H1 (cell line): Measurements from ENCODE around the gene RRAS2. TPM values are rescaled to one million over a fixed set of nuclear protein-coding genes. Genes with fewer than 3 reads are reported as not detected.

Source experiments
- CTCF ChIA-PET: fragments of 300-600 bp; sonication (Branson Sonifier 250); formaldehyde crosslinking; loops from one replicate; lab custom pipeline; 2021; ENCODE audit not compliant: partially characterized antibody; lab: Charles Lee
- POLR2A ChIA-PET: fragments of 300-600 bp; sonication (Branson Sonifier 250); formaldehyde crosslinking; loops from one replicate; lab custom pipeline; 2021; ENCODE audit warnings: inconsistent platforms; ENCODE audit not compliant: partially characterized antibody; lab: Charles Lee
- DNase-seq, 2 experiments: peaks; one replicate each; pipeline versions ENCODE4 v3.0.0 to v3.0.0-alpha.2; 2010 to 2022; ENCODE audit warnings: low spot score in 2 of 2, low read depth in 1 of 2, mixed read lengths in 1 of 2
- FAIRE-seq: peaks from 2 replicates; lab custom pipeline; 2011; peaks lifted over from hg19 to GRCh38; lab: Jason Lieb, UNC
- H2AFZ ChIP-seq: 2 replicates; pipeline ENCODE4 v1.8.1; 2012; ENCODE audit warnings: low read length, inconsistent platforms
- H2AK5ac ChIP-seq: 2 replicates; pipeline ENCODE4 v1.6.1; 2013; ENCODE audit warnings: low read depth, low read length
- H2BK120ac ChIP-seq: replicated peaks from 2 replicates; pipeline ENCODE3; 2013; ENCODE audit warnings: low read depth, low read length, inconsistent platforms
- H2BK12ac ChIP-seq: 2 replicates; pipeline ENCODE4 v1.6.1; 2013; ENCODE audit warnings: low read depth, low read length
- H2BK15ac ChIP-seq: 2 replicates; pipeline ENCODE4 v1.6.1; 2013; ENCODE audit warnings: low read length
- H2BK20ac ChIP-seq: 2 replicates; pipeline ENCODE4 v1.6.1; 2013; ENCODE audit warnings: low read length
- H2BK5ac ChIP-seq: 2 replicates; pipeline ENCODE4 v1.6.1; 2013; ENCODE audit warnings: low read depth, low read length
- H3K14ac ChIP-seq: 2 replicates; pipeline ENCODE4 v1.6.1; 2013; ENCODE audit warnings: inconsistent platforms; ENCODE audit not compliant: insufficient read length
- H3K18ac ChIP-seq: 2 replicates; pipeline ENCODE4 v1.6.1; 2013; ENCODE audit warnings: low read length; ENCODE audit errors: extremely low read depth
- H3K23ac ChIP-seq: 2 replicates; pipeline ENCODE4 v1.6.1; 2013; ENCODE audit warnings: inconsistent platforms; ENCODE audit not compliant: insufficient read length
- H3K23me2 ChIP-seq: 2 replicates; pipeline ENCODE4 v1.6.1; 2013; ENCODE audit warnings: low read depth, low read length
- H3K27ac ChIP-seq: 2 replicates; pipeline ENCODE4 v1.6.1; 2011; ENCODE audit warnings: low read depth, low read length, inconsistent platforms
- H3K27me3 ChIP-seq, 4 experiments: replicated peaks in 1 of 4; 1 replicate in 1 of 4; 2 replicates in 3 of 4; pipeline versions ENCODE4 v1.6.1 to v1.8.1; 2011 to 2013; ENCODE audit warnings: low read length in 3 of 4, mild to moderate bottlenecking in 3 of 4, inconsistent platforms in 2 of 4, mixed read lengths in 2 of 4, moderate library complexity in 1 of 4; ENCODE audit not compliant: control insufficient read depth in 3 of 4, insufficient read depth in 3 of 4; ENCODE audit errors: extremely low read depth in 1 of 4
- H3K36me3 ChIP-seq, 4 experiments: 2 replicates each; pipeline versions ENCODE4 v1.6.1 to v1.8.1; 2011 to 2013; ENCODE audit warnings: mild to moderate bottlenecking in 4 of 4, low read length in 3 of 4, moderate library complexity in 2 of 4, control low read depth in 1 of 4, inconsistent platforms in 1 of 4; ENCODE audit not compliant: insufficient read depth in 4 of 4, control insufficient read depth in 2 of 4
- H3K4ac ChIP-seq: replicated peaks from 2 replicates; pipeline ENCODE3; 2013; ENCODE audit warnings: low read length, low read depth, mixed read lengths, inconsistent platforms; ENCODE audit not compliant: insufficient read length
- H3K4me1 ChIP-seq, 4 experiments: replicated peaks in 1 of 4; 1 replicate in 1 of 4; 2 replicates in 3 of 4; pipeline versions ENCODE4 v1.6.1 to v1.8.1; 2011 to 2013; ENCODE audit warnings: low read length in 3 of 4, inconsistent platforms in 2 of 4, mixed read lengths in 1 of 4; ENCODE audit not compliant: insufficient read depth in 4 of 4, control insufficient read depth in 3 of 4
- H3K4me2 ChIP-seq, 2 experiments: 2 replicates each; pipeline versions ENCODE4 v1.6.1 to v1.8.1; 2011 to 2013; ENCODE audit warnings: low read depth in 2 of 2, low read length in 2 of 2, control low read depth in 1 of 2, inconsistent platforms in 1 of 2, mild to moderate bottlenecking in 1 of 2; ENCODE audit not compliant: insufficient read depth in 1 of 2
- H3K4me3 ChIP-seq, 4 experiments: fragments of 200-600, 300-600 bp in 1 of 4; sonication (generic), shearing (Covaris generic), sonication (Bioruptor Twin) in 1 of 4; 2 replicates each; pipeline versions ENCODE4 v1.5.1 to v1.8.1; 2011 to 2016; ENCODE audit warnings: low read length in 4 of 4, low read depth in 3 of 4, control low read depth in 2 of 4, inconsistent platforms in 2 of 4, mild to moderate bottlenecking in 2 of 4, mixed read lengths in 1 of 4, moderate library complexity in 1 of 4; ENCODE audit not compliant: insufficient read depth in 2 of 4; ENCODE audit errors: extremely low read depth in 1 of 4
- H3K56ac ChIP-seq: replicated peaks from 2 replicates; pipeline ENCODE3; 2013; ENCODE audit warnings: low read depth, mild to moderate bottlenecking, mixed read lengths, low read length, inconsistent platforms; ENCODE audit not compliant: insufficient read length
- H3K79me1 ChIP-seq: 2 replicates; pipeline ENCODE4 v1.6.1; 2013; ENCODE audit warnings: low read depth, low read length, control low read depth
- H3K79me2 ChIP-seq, 2 experiments: 2 replicates each; pipeline versions ENCODE4 v1.6.1 to v1.8.1; 2012 to 2013; ENCODE audit warnings: low read length in 2 of 2, mild to moderate bottlenecking in 2 of 2, inconsistent platforms in 1 of 2; ENCODE audit not compliant: insufficient read depth in 2 of 2, control insufficient read depth in 1 of 2
- H3K9ac ChIP-seq, 4 experiments: replicated peaks in 1 of 4; 1 replicate in 1 of 4; 2 replicates in 3 of 4; pipeline versions ENCODE4 v1.6.1 to v1.8.1; 2011 to 2013; ENCODE audit warnings: low read depth in 3 of 4, low read length in 3 of 4, control low read depth in 2 of 4, mild to moderate bottlenecking in 2 of 4, moderate library complexity in 2 of 4, inconsistent platforms in 1 of 4; ENCODE audit errors: extremely low read depth in 1 of 4
- H3K9me3 ChIP-seq, 2 experiments: 2 replicates each; pipeline versions ENCODE4 v1.6.1 to v1.8.1; 2012 to 2013; ENCODE audit warnings: mild to moderate bottlenecking in 2 of 2, moderate library complexity in 2 of 2, control low read depth in 1 of 2, inconsistent platforms in 1 of 2, low read depth in 1 of 2, low read length in 1 of 2, mixed read lengths in 1 of 2; ENCODE audit not compliant: insufficient read depth in 2 of 2
- H4K20me1 ChIP-seq, 2 experiments: replicated peaks in 1 of 2; 2 replicates each; pipeline versions ENCODE3 to v1.8.1; 2011 to 2013; ENCODE audit warnings: inconsistent platforms in 2 of 2, low read length in 2 of 2, mild to moderate bottlenecking in 1 of 2; ENCODE audit not compliant: insufficient read depth in 2 of 2, control insufficient read depth in 1 of 2
- H4K5ac ChIP-seq: 2 replicates; pipeline ENCODE4 v1.6.1; 2013; ENCODE audit warnings: low read length, low read depth, mixed read lengths, inconsistent platforms; ENCODE audit not compliant: insufficient read length
- H4K8ac ChIP-seq: 2 replicates; pipeline ENCODE4 v1.8.0; 2013; ENCODE audit warnings: mild to moderate bottlenecking, moderate library complexity, low read length, inconsistent platforms; ENCODE audit not compliant: insufficient read depth; ENCODE audit errors: extremely low read depth
- H4K91ac ChIP-seq: replicated peaks from 2 replicates; pipeline ENCODE3; 2013; ENCODE audit warnings: low read length, mixed read lengths, inconsistent platforms; ENCODE audit not compliant: insufficient read length
- E2F6 ChIP-seq: IDR thresholded peaks from 2 replicates; pipeline ENCODE4 v1.6.1; 2012; ENCODE audit warnings: inconsistent platforms
- EGR1 ChIP-seq: IDR thresholded peaks from 2 replicates; pipeline ENCODE4 v1.6.1; 2011; ENCODE audit warnings: low read depth, low read length, borderline replicate concordance
- MAX ChIP-seq: IDR thresholded peaks from 2 replicates; pipeline ENCODE4 v1.6.1; 2012; ENCODE audit warnings: inconsistent platforms
- RBBP5 ChIP-seq: IDR thresholded peaks from 2 replicates; pipeline ENCODE4 v1.7.1; 2012; ENCODE audit warnings: low read depth, mild to moderate bottlenecking, inconsistent platforms, low read length, moderate library complexity, borderline replicate concordance
- SP4 ChIP-seq: IDR thresholded peaks from 2 replicates; pipeline ENCODE4 v1.6.1; 2012; ENCODE audit warnings: low read length, inconsistent platforms
- WGBS, 2 experiments: shearing (Covaris generic) in 1 of 2; methylation state at CpG; one replicate each; pipeline versions ENCODE4 v1.1.6 to v1.1.7; 2013 to 2015; ENCODE audit warnings: low lambda C conversion rate in 2 of 2, mixed read lengths in 2 of 2, inconsistent platforms in 1 of 2, low coverage in 1 of 2, missing lambda C conversion rate in 1 of 2; ENCODE audit not compliant: insufficient replicate concordance in 2 of 2, insufficient coverage in 1 of 2, insufficient read length in 1 of 2; ENCODE audit errors: extremely low coverage in 1 of 2, missing lambda C conversion rate in 1 of 2; 5-methylcytosine and 5-hydroxymethylcytosine counted together
- polyA plus RNA-seq, 7 experiments: library from polyadenylated mRNA; depleted of rRNA in 3 of 7; stranded (reverse) in 5 of 7; unstranded in 2 of 7; fragments of >200 nt in 5 of 7; fragments of 200-250 nt in 2 of 7; gene quantifications; 1 replicate in 5 of 7; 2 replicates in 1 of 7; 4 replicates in 1 of 7; pipeline versions ENCODE4 v1.2.1 to v1.2.3, GENCODE V29; 2011 to 2013; ENCODE audit warnings: missing spikeins in 2 of 7, mixed read lengths in 2 of 7
- total RNA-seq: library from RNA; stranded (reverse); fragmentation: NEBNext Ultra II Directional; extraction: Animal tissue kit (Norgen Biotek cat#: 25700); gene quantifications from 2 replicates; pipeline ENCODE4 v1.2.1, GENCODE V29; 2021

The RRAS2 gene
- total and polyA plus RNA-seq, 2 of the 8 experiments (the other 6 are each of a cell fraction or from before 2014, with no cell fraction given): 72.3 to 234 TPM

GRCh38 chr11:14314127-14314526, 44.9 kb downstream of the RRAS2 start:
- CTCF ChIA-PET: interaction anchor here (0.9 to 2.2 kb wide), 6 partner anchors 10 to 138 kb away, joined by 3 to 11 read pairs (median 4); no protein-coding TSS in a partner anchor
- Histone ChIP-seq H3K36me3 (no peaks in the 10 kb centered on the region), H3K23ac (no peak overlapping the region), H4K8ac (no peak overlapping the region), H2AK5ac (no peak overlapping the region), H3K79me1 (peaks cover 5% of the 10 kb centered on the region; the same call in 1 of the 2 replicates), H4K20me1 (peaks cover 21 to 22% of the 10 kb centered on the region in 2 experiments), H2BK20ac (no peak overlapping the region), H3K4me2 (no peak overlapping the region), H3K4me3 (no peak overlapping the region), H2BK120ac (no peak overlapping the region), H2AFZ (no peak overlapping the region), H3K27ac (no peak overlapping the region), H3K9ac (no peak overlapping the region), H3K9me3 (no peaks in the 10 kb centered on the region), H3K14ac (no peak overlapping the region), H3K79me2 (peaks cover 25 to 98% of the 10 kb centered on the region in 2 experiments), H2BK15ac (no peak overlapping the region), H3K4me1 (peaks cover 4 to 24% (median 15%) of the 10 kb centered on the region in 4 experiments), H3K23me2 (no peaks in the 10 kb centered on the region), H3K56ac (no peak overlapping the region), H3K18ac (no peak overlapping the region), H4K5ac (no peak overlapping the region), H4K91ac (no peak overlapping the region), H2BK5ac (no peak overlapping the region), H2BK12ac (no peak overlapping the region), H3K27me3 (no peaks in the 10 kb centered on the region), H3K4ac (no peak overlapping the region)
- FAIRE-seq (no peak), DNase-seq (no peak)
- WGBS, 2 experiments: 70 to 100% methylated on average over 1 to 2 of the region's 2 CpGs
- POLR2A ChIA-PET: interaction anchor here (1.2 to 3.1 kb wide), 2 partner anchors 30 to 43 kb away, joined by 3 to 8 read pairs; no protein-coding TSS in a partner anchor
- TF ChIP-seq EGR1: no peak
- TF ChIP-seq MAX: no peak
- TF ChIP-seq E2F6: no peak
- TF ChIP-seq RBBP5: no peak
- TF ChIP-seq SP4: no peak
